ENCODE data around the gene SLC41A1.

GRCh38 chr1:205741681-205742080 lies 71.3 kb downstream of the SLC41A1 start:
- TF ChIP-seq POLR2AphosphoS5 (IDR thresholded peaks at IDR 0.05; ENCODE audit: borderline replicate concordance, low read depth, low read length) = no peak
- TF ChIP-seq EZH2 (IDR thresholded peaks at IDR 0.05) = no peak

All from SK-N-MC (cell line).